ENCODE results near the gene ZNF93. TPM values are rescaled to one million over a fixed set of nuclear protein-coding genes. Genes with fewer than 3 reads are reported as not detected.

The ZNF93 gene
- total and polyA plus RNA-seq, 2 of the 4 experiments (the other 2 are of a cell fraction), result 3.7 to 10.6 TPM

DNA sequence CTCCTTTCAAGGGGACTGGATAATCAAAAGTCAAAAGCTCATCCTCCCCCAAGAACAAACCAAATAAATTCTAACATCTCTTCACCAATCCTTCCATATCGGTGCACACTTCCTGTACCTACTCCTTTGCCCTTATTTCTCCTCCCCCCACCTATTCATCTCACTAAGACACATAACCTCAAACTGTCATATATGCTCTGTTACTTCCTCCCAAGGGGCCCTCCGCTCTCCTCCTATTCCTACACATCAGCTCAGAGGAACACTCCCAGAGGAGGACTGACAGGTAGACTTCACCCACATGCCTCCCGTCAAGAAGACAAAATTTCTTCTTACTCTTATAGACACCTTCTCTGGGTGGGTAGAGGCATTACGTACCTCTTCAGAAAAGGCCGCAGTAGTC, 48.1 kb downstream of the ZNF93 start:
- Histone ChIP-seq H2AK5ac (ENCODE audit: low read depth, low read length) (no peak overlapping the region), H2AFZ (replicated peaks; ENCODE audit: low read length, poor library complexity) (no peak overlapping the region), H3K18ac (ENCODE audit: low read depth, low read length) (no peak overlapping the region), H3K14ac (replicated peaks; ENCODE audit: low read depth, low read length) (no peak overlapping the region), H3K27me3 (ENCODE audit: control insufficient read depth, insufficient read depth, low read length) (no peaks in the 10 kb centered on the region), H3K9ac (ENCODE audit: low read depth, low read length) (no peak overlapping the region), H2BK5ac (ENCODE audit: low read depth, low read length, poor library complexity, severe bottlenecking) (no peak overlapping the region), H4K91ac (ENCODE audit: insufficient read depth, low read depth, low read length) (no peak overlapping the region), H3K27ac (ENCODE audit: insufficient read depth, low read length) (no peak overlapping the region), H3K79me1 (ENCODE audit: low read depth in 1 of 2, low read length in 2 of 2) (no peaks in the 10 kb centered on the region), H4K8ac (ENCODE audit: low read depth in 2 of 2, low read length in 2 of 2) (no peak overlapping the region), H2BK120ac (ENCODE audit: low read depth, low read length) (no peak overlapping the region), H2AK9ac (replicated peaks; ENCODE audit: low read depth, low read length, poor library complexity) (no peak overlapping the region), H4K20me1 (ENCODE audit: insufficient read depth, low read length) (no peaks in the 10 kb centered on the region), H3K36me3 (ENCODE audit: control insufficient read depth, insufficient read depth, low read length) (no peaks in the 10 kb centered on the region), H2BK20ac (ENCODE audit: low read depth, low read length) (no peak overlapping the region), H4K5ac (ENCODE audit: low read depth, low read length) (no peak overlapping the region), H2BK15ac (ENCODE audit: low read depth, low read length) (no peak overlapping the region), H3K4me3 (ENCODE audit: insufficient read depth, low read depth, low read length) (no peak overlapping the region), H3K56ac (ENCODE audit: extremely low read depth, insufficient read depth, low read length) (no peak overlapping the region), H3K4me1 (ENCODE audit: control insufficient read depth, insufficient read depth, low read length) (no peaks in the 10 kb centered on the region), H3K9me3 (ENCODE audit: control insufficient read depth, insufficient read depth, low read length) (peaks cover 38% of the 10 kb centered on the region), H3K4ac (ENCODE audit: low read depth, low read length) (no peak overlapping the region), H3K9me1 (ENCODE audit: insufficient read depth, low read length) (no peaks in the 10 kb centered on the region), H3K23ac (ENCODE audit: low read depth, low read length) (no peak overlapping the region), H3K4me2 (ENCODE audit: low read depth, low read length) (no peak overlapping the region)
- POLR2A ChIA-PET (ENCODE audit: unreplicated experiment), result no interaction called here
- DNase-seq, result no peak
- CTCF ChIA-PET, result no interaction called here
- WGBS, 2 experiments (ENCODE audit: extremely low coverage in 2 of 2, insufficient read length in 1 of 2), result 53 to 100% methylated on average over 1 to 2 of the region's 5 CpGs
- in situ Hi-C loops (cut with MboI; ENCODE audit: low sequenced_read_pairs), result no loop called here
- TF ChIP-seq, protein P1, sequence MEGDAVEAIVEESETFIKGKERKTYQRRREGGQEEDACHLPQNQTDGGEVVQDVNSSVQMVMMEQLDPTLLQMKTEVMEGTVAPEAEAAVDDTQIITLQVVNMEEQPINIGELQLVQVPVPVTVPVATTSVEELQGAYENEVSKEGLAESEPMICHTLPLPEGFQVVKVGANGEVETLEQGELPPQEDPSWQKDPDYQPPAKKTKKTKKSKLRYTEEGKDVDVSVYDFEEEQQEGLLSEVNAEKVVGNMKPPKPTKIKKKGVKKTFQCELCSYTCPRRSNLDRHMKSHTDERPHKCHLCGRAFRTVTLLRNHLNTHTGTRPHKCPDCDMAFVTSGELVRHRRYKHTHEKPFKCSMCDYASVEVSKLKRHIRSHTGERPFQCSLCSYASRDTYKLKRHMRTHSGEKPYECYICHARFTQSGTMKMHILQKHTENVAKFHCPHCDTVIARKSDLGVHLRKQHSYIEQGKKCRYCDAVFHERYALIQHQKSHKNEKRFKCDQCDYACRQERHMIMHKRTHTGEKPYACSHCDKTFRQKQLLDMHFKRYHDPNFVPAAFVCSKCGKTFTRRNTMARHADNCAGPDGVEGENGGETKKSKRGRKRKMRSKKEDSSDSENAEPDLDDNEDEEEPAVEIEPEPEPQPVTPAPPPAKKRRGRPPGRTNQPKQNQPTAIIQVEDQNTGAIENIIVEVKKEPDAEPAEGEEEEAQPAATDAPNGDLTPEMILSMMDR (conservative IDR thresholded peaks at IDR 0.05; ENCODE audit: low read depth, low read length), result no peak
- TF ChIP-seq BHLHE40 (IDR thresholded peaks at IDR 0.05; ENCODE audit: low read depth, low read length) (no peak), POLR2A (IDR thresholded peaks at IDR 0.05; ENCODE audit: low read depth, low read length) (no peak)
- ATAC-seq (ENCODE audit: low read depth), result no peak
- no TSS peak for BruUV-seq (replicated peaks)
- dilution Hi-C loops (cut with HindIII; ENCODE audit: low sequenced_read_pairs, unreplicated experiment), result no loop called here
- intact Hi-C loops (cut with micrococcal nuclease), result no loop called here
